A549 treated with RU486 at 1 μM for 4 hours (cell line): ENCODE data around the gene ADGRD2. TPM values are rescaled to one million over a fixed set of nuclear protein-coding genes. Genes with fewer than 3 reads are reported as not detected.

Experiments used
- total RNA-seq: library from RNA; stranded (reverse); fragments of 200-300 nt; extraction: Qiagen RNA extraction; gene quantifications from 5 replicates; pipeline ENCODE4 v1.2.3, GENCODE V29; 2022; ENCODE audit warnings: low read depth

The ADGRD2 gene, protein sequence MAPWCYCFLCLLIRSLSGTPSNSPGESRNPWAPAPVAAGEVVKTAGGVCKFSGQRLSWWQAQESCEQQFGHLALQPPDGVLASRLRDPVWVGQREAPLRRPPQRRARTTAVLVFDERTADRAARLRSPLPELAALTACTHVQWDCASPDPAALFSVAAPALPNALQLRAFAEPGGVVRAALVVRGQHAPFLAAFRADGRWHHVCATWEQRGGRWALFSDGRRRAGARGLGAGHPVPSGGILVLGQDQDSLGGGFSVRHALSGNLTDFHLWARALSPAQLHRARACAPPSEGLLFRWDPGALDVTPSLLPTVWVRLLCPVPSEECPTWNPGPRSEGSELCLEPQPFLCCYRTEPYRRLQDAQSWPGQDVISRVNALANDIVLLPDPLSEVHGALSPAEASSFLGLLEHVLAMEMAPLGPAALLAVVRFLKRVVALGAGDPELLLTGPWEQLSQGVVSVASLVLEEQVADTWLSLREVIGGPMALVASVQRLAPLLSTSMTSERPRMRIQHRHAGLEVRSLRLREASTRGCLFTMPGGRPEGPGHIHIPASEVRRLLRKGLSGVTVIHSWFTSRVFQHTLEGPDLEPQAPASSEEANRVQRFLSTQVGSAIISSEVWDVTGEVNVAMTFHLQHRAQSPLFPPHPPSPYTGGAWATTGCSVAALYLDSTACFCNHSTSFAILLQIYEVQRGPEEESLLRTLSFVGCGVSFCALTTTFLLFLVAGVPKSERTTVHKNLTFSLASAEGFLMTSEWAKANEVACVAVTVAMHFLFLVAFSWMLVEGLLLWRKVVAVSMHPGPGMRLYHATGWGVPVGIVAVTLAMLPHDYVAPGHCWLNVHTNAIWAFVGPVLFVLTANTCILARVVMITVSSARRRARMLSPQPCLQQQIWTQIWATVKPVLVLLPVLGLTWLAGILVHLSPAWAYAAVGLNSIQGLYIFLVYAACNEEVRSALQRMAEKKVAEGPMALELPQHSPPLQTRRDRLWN
- not detected in 5 replicates for total RNA-seq

DNA sequence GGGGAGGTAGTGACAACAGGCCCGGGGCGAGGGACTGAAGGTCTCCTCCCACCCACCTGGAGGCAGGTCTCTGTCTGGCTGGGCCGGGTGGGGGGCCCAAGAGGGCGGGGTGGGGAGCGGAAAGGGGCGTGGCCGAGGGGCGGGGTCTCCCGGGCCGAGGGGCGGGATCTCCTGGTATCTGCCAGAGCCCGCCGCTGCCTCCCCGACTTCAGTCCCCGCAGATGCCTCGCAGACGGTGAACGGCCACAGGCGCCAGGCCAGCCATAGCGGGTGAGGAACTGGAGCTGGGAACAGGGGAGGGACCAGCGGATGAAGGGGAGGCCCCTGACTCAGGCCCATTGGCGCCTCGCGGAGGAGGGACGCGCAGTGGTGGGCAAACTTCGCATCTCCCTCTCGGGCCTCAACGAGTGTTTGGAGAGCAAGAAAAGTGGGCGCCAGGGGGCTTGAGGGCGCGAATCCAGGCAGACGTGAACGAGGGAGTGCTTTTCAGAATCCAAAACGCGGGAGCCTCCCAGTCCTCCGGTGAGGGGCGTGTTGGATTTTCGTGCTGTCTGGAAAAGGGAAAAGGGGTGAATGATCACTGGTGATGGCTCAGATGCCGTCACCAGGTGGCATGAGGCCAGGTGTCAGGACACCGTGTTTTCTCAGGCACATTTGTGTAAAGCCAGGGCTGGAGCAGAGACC, at the start of gene ADGRD2:
TSS of gene ADGRD2 (plus strand) at position 211 of the 684 bp plus-strand sequence. CDS start 1,216 bp downstream, outside the sequence.

DNA sequence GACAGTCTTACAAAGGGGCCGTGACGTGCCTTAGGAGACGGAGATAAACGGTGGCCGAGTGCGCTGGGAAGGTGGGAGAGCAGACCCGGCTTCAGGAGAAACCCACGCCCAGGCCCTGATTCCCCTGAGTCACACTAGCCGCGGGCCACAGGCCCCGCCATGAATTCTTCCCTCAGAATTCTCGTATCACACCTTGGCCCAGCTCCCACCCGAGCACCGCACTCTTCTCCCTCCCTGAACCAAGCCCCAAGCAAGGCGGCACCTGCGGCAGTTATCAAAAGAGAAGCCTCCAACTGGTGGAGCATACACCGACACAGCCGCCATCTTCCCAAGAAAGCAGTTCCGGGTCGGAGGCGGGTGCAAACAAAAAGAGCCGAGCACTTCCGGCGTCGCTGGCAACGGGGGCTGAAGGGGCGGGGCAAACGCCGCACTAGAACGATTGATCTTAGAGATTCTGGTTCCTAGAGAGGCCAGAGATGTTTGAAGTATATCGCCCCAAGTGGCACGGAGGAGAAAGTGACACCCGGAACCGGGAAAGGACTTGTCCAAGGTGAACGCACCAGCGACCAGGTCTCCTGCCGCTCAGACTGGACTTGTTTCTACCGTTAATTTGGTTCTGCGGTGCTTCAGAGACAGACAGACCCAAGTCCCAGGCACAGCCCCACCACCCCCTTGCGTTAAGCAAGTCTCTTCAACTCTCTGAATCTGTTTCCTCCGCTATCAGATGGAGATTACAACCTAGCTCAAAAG, 35.0 kb upstream of the ADGRD2 start, which contains the start of gene PSMB7:
TSS of gene PSMB7 (minus strand) at position 341 of the 750 bp plus-strand sequence. CDS start at position 324, 17 bp downstream.

DNA sequence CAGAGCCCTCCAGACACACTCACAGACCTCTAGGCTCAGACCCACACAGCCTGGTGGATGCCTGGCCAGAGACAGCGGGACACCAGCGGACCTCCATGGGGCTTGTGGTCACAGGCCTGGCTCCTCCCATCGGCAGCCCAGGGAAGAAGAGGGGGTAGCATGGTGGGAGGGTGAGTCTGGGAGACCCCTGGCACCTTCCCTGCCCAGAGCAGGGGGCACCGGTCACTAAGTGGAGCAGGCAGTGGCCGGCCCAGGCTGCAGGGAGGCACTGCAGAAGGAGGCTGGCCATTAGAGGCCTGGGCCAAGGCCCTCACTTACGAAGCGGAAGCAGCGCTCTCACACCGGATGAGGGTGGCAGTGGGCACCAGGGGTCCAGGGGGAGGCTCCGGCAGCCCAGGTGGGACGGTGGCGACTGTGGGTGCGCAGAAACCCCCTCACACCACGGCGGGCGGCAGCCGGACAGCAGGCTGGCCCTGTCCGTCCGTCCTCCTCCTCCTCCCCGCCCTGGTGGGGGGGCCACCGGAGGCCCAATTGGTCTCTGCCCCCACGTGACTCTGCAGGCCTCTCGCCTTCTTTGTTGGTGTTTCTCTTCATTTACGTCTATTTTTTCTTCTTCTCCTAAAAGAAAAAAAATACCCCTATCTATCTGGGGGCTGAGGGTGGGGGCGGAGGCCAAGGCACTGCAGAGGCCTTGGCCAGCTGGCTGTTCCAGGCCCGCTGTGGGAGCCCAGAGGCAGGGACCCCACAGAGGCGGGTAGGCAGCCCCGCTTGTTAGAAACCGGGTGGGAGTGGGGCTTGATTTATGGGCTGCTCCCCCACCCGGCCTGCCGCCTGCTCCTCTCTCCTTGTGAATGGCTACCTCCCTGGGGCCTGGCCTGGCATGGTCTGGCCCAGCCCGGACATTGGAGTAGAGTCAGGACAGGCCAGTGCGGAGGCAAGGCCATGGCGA, 57.0 kb downstream of the ADGRD2 start, which contains the start of gene NR5A1:
TSS of gene NR5A1 (minus strand) at position 469 of the 949 bp plus-strand sequence. CDS start 4,004 bp downstream, outside the sequence.

Other genes starting within 250 kb of the ADGRD2 start
- 55.8 to 73.4 TPM (median 62.6 TPM) in 5 replicates for gene NEK6, start 192.5 kb upstream of the ADGRD2 start, total RNA-seq
- 309 to 363 TPM (median 339 TPM) in 5 replicates for gene PSMB7, start 35.0 kb upstream of the ADGRD2 start, total RNA-seq
- gene NR5A1, start 56.9 kb downstream of the ADGRD2 start, total RNA-seq, result 0.03 to 0.05 TPM in 2 of 5 replicates, not detected in the others